SK-N-DZ (cell line): ENCODE measurements around the gene DPP6.
A peak's percentile ranks its signal among the peaks of the same experiment; 100 is the strongest.

Experiments
- DNase-seq: peaks from one replicate; pipeline ENCODE4 v3.0.0-alpha.2; 2015; ENCODE audit warnings: low spot score

The DPP6 gene

GRCh38 chr7:154804449-154804848 lies 752.3 kb downstream of the DPP6 start:
- no peak for DNase-seq

DNA sequence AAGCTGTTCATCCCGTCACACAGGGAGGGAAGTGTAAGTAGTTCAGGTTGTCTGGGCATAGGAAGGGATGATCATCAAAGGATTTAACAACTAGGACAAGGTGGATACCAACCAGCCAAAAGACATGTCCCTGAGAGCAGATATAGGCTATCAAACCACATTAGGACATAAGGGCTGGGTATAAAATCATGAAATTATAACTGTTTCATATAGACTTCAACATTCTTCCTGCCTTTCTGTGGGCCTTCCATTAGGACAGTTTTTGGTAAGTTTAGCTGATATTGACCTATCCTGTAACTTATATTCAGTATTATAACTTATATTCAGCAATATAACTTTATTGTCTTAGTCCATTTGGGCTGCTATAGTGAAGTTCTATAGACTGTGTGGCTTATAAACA lies 759.8 kb downstream of the DPP6 start:
- DNase-seq = no peak

GRCh38 chr7:154817224-154817896 lies 765.2 kb downstream of the DPP6 start:
- no peak for DNase-seq

DNA sequence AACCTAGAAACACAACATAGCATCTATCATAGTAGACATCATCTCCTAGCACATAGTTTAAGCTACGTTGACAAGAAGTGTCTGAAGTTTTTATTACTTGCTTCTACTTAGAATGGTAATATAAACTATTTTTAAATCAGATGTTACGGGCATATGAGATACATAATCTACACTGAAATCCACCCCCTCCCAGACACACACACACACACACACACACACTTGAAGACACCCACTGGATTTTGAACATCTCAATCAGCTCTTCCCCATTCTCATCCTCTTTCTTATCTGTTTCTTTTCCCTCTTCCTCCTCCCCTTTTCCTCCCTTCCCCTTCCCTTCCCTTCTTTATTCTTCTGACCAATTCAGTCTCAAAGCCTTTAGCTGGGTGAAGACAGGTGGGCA lies 774.8 kb downstream of the DPP6 start:
- DNase-seq = no peak

DNA sequence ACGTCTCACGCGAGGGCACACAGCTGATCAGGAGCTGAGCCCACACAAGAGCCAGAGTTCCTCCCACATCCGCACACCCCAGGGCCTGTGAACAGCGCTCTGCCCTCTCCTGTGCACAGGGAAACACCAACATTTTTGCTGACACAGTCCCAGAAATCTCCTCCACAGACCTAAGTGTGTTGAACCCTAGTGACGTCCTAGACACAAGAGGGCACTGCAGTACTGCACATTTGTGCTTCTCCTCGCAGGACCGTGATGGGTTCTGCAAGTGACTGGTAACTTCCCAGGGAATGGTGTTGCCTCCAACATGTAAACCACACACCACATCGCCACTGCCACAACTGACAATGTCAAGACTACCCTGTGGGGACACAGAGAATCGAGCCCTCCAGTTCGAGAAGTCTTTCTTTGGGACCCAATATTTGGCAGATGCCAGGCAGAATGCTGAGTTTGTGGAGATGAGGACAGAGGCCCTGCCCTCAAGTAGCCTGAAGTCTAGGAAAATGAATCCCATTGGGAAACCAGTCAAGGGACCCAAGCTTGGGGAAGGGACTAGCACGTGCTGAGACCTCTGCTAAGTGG lies 780.5 kb downstream of the DPP6 start:
- peak; percentile 40 for DNase-seq

DNA sequence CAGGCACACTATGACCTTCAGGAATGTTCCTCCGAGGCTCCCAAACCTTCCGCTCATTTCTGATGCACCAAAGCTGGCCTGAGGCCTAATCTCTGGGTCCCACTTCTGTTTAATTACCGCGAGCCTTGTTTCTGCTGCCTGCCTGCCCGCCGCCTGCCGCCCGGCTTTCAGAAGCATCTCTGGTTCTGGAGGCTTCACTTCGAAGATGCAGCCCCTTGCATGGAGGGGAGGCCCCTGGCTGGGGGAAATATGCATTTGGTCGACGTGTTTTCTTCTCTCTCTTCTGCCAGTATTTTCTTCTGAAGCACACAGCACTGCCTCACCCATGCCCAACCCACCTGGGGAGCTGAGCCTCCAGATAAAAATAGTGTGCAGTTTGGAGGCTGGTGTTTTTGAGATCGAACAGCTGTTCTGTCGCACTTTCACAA lies 783.8 kb downstream of the DPP6 start:
- no peak for DNase-seq

- DNase-seq = no peak
These were observed 784.9 kb downstream of the DPP6 start for GRCh38 chr7:154837087-154837486.

DNA sequence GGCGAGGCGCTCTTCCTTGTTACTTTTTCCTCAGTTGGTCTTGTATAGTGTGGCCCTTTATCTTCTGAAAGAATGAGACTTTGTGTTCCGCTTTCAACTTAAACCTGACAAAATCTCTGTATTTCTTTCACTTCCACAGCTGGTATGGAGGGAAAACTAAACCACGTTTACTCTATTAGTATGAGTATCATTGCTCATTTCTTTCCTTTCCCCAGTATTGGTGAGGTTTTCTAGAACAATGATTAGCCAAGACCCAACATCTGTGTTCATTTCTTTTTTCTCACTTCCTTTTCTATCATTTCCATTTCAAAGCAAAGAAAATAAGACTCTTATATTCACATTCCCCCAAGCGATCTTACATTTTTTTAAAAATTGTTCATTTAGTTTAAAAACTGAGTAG lies 785.4 kb downstream of the DPP6 start:
- DNase-seq = no peak

DNA sequence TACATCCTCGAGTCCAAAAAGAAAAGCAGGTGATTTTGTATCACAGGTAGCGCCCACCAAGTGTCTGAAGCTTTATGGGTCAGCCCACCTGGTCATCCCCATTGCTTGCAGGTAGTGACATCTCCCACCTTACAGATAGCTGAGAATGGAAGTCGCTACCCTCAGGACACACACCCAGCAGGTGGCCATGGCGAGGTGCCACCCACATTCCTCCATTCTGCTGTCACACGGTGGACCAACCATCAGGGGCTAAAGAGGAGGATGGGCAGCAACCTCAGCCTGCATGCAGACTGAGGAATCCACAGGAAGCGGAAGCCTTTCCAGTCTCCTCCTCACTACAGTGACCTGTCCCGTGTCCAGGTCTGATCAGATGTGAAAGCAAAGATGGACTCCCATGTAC lies 787.9 kb downstream of the DPP6 start:
- no peak for DNase-seq

DNA sequence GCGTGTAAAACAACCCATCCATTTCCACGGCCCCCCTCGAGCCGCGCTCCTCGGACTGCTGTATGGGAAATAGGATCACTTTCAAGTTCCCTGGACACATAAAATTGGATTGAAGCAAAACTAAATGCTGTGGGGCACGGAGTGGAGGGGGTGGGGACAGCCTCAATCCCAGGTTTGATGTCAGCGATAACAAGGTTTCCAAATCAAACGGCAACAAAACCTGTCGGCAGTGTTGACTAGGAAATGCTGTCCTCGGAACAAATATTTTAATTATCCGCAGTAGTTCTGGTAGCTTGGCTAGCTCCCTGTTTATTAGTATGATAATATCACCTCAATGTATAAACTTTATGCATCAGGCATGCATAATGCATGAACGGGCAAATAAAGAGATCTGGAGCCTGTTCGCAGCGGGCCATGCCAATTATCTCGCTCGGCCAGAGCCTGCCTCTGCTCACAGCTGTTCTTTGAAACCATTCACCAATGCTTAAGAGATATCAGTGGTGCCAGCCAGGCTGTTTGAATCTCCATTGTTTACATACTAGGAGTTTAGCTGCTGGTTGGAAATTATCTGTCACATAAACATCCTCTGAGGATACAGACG lies 789.6 kb downstream of the DPP6 start:
- peak; percentile 66 for DNase-seq

DNA sequence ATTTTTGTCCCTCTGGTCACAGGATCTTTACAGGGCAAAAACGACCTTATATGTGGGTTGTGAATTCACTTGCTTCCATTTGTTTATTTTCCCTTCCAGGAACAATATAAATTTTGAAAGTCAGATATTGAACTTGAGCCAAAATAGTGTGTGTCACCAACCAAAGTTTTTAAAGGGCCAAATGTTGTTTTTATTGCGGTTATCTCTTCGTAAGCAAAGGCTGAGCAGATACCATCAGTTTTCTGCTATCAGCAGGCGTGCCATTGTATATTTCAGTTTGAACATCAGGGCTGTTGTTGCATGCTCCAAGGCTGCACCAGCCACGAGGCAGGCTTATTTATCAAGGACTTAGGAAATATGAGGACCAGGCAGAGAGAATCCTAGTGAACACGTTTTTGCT lies 790.4 kb downstream of the DPP6 start:
- peak; percentile 21 for DNase-seq

DNA sequence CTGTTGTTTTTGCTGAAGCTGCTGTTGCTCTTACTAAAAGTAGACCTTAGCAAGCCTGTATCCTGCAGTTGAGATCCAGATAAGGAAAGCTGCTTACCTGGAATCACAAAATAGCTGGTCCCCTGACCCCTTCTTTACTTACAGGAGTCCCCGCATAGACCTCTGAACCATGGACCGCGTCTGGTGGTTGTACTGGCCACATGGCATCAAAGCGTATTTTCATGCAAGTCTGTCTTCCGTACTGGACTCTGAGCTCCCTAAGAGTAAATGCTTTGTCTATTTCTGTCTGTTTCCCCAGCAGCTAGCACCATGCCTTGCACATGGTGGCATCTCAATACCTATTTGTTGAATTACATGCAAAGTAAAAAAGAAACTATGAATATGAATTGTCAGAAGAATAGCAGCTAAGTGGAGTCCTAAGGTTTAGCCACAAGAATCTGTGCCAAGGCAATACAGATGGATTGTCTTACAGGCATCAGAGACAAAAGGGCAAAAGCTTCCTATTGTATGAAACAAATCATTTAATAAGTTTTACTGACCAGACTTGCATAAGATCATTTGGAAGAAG lies 791.6 kb downstream of the DPP6 start:
- no peak for DNase-seq

DNA sequence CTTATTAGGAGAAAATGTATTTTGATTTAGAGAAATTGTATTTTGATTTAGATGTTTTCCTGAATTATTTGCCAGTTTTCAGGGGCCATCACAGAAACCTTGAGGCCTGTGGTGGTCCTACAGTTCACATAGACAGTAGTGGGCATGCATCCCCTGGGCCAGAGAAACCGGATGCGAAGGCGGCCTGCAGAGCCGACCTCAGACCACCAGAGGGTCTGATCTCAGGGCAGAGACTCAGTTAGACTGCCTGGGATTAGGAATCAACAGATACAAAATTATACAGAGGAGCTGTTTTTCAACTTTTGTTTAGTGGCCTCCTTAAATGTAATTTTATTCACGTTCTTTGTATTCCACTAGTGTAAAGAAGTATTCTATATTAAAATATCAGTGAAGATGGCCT lies 792.3 kb downstream of the DPP6 start:
- DNase-seq = no peak

- DNase-seq = no peak
These were observed 792.8 kb downstream of the DPP6 start for GRCh38 chr7:154844955-154845354.

GRCh38 chr7:154848464-154848863 lies 796.3 kb downstream of the DPP6 start:
- no peak for DNase-seq

DNA sequence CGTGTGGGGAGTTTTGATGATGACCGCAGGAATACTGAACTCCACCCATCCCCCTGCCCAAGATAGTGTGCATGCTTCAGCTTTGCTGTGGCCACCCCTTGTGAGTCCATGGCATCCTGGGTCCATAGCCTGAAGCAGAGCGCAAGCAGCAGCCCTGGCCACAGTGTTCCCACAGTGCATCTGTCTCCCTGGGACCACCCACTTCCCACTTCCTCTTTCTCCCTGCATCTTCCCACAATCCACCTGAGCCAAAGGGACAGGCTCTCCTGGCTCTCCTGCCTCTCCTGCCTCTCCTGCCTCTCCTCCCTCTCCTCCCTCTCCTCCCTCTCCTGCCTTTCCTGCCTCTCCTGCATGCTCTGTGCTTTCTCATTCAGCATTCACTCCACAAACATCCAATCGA lies 800.0 kb downstream of the DPP6 start:
- DNase-seq = no peak

DNA sequence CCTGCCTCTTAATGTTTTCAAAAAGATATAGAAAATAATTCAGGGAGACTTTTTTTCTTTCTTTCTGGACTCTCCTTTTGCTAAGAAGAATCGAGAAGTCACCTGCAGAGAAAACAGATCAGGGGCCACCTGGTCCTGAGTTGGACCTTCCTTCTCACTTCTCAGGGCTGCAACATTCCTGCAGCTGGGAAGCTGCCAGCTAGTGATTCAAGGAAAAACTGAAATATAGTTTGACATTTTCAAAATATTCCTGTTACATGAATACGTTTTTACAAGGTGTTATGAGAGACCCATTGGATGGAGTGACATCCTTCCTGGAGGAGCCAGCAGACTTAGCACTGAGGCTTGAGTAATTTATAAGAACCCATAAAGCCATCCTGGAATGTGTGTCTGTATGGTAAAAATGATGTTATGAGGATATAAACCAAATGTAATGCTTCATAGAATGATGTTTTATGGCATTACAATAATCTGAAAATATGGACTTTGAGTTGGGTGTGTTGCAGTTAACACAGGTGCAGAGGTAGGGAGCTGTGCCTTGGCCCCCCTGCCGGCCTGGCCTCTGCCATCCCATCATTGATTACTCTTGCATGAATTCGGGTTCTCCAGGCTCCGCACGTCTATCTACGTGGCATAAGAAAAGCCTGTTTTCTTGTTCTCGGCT lies 801.0 kb downstream of the DPP6 start:
- no peak for DNase-seq

DNA sequence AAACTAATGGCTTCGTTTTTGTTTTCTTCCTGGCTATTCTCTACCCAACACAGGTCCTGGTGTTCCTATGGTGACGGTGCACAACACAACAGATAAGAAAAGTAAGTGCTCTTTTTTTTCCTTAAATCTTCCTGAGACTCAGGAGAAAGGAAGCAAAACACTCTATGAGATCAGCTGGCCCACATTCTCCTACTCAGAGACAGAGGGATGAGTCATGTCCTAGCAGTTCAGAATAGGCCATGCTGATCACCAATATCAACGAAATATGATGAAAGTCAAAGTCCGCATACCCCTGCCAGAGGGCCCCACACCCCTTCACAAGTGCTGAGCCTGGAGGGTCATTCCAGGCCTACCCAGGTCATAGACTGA lies 801.5 kb downstream of the DPP6 start:
- no peak for DNase-seq

DNA sequence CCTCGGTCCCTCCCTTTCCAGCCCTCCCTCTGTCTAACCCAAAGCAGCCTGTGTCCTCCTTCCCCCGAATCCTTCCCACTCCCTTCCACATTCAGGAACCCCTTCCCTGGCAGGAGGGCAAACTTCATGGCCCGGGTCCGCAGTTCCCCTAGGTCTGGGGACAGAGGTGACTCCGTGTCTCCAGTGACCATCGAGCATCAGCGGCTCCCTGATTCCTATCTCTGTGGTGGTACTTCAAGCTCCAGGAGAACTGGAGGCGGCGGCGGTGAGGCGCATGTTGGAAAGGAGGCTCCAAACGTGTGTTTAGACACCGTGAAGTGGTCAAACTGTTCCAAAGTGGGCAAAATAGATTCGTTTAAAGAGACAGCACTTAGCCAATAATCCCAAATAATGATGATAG lies 802.6 kb downstream of the DPP6 start:
- DNase-seq = no peak

DNA sequence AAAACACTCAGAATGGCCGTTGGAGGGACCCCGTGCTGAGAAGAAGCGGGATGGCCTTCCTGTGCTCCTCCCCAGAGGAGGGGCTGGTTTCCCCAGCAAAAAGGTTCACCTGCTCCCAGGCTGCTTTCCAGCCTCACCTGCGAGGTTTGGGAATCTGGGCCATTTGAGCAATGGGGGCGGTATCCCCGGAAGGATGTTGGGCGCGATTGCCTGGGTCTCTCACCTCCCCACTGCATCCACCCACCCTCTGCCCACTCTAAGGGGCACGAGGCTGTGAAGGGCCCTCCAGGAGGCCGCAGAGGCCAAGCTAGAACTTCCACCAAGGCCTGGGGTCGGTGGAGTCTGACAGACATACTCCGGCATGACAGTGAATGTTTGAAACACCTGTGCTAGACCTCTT lies 803.2 kb downstream of the DPP6 start:
- DNase-seq = no peak

DNA sequence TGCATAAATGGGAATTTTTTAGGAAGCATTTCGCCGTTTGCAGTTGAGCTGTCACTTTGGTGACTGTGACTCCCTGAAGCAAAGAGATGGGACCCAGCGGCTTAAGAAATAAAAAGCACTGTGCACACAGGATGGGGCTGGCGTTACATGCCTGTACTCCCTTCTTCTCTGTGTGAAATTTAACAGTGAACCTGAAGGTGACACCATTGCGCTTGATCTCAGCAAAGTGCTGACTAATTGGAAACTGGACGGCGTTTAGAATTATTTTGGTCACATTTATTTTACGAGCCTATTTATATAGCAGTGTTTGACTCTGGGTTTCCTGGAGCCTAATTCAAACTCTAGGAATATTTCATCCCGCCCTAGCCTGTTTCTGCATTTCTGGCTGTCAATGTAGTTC lies 804.5 kb downstream of the DPP6 start:
- no peak for DNase-seq

DNA sequence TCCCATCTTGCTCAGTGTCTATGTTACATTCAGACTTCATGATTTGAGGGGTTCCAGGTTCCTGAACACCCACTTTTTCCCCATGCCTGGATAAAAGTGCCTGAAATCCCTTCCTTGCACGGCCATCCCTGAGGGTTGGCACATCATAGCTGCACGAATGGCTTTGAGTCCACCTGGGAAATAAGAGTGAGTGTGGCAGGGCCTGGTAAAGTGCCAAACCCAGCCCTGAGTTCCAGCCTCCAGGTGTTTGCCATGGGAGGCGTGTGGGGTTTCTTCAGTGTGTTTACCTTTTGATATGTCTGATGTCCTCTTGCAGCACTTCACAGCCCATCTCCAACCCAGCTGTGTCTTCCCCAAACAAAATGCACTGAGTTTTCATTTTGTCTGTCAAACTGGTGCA lies 805.0 kb downstream of the DPP6 start:
- DNase-seq = no peak
